HepG2 (cell line): ENCODE results near the gene IMPDH1. TPM values are rescaled to one million over a fixed set of nuclear protein-coding genes. Genes with fewer than 3 reads are reported as not detected.

Experiments used
- ATAC-seq: fragments of 200-7000 bp; cut with Tn5 transposase; 3 replicates; pipeline ENCODE4 v1.9.1; 2020; ENCODE audit warnings: mild to moderate bottlenecking, moderate library complexity
- BruUV-seq: library from RNA; stranded (reverse); fragments of 400-500 nt; replicated peaks from 2 replicates; lab custom pipeline; 2021; lab: Mats Ljungman, UMichigan
- CTCF ChIA-PET: fragments of 300-600 bp; formaldehyde crosslinking; extraction: SDS; loops from one replicate; lab custom pipeline; 2021; ENCODE audit warnings: low total read pairs, inconsistent platforms, low intra/inter-chr PET ratio; lab: Yijun Ruan, JAX
- POLR2A ChIA-PET: fragments of 350-600 bp; sonication (Branson Sonifier 250); formaldehyde crosslinking; loops from one replicate; lab custom pipeline; 2020; ENCODE audit warnings: antibody characterized with exemption, inconsistent platforms; lab: Yijun Ruan, JAX
- DNase-seq: peaks from one replicate; pipeline ENCODE4 v3.0.0-alpha.2; 2015; ENCODE audit warnings: low spot score
- FAIRE-seq: peaks from 3 replicates; lab custom pipeline; 2011; peaks lifted over from hg19 to GRCh38; lab: Jason Lieb, UNC
- H2AFZ ChIP-seq: one replicate; pipeline ENCODE4 v1.6.1; 2011; ENCODE audit warnings: low read length, inconsistent platforms
- H3K27ac ChIP-seq: fragments of 300-600 bp; 3 replicates; pipeline ENCODE4 v1.8.0; 2011; ENCODE audit warnings: mixed run types, mild to moderate bottlenecking, mixed read lengths, low read length, inconsistent platforms; ENCODE audit not compliant: insufficient read depth; ENCODE audit errors: extremely low read length
- H3K27me3 ChIP-seq, 2 experiments: fragments of 200-600 bp in 1 of 2; 2 replicates in 1 of 2; 3 replicates in 1 of 2; pipeline versions ENCODE4 v1.6.0 to v1.8.0; 2011; ENCODE audit warnings: low read length in 2 of 2, mild to moderate bottlenecking in 2 of 2, moderate library complexity in 2 of 2, inconsistent platforms in 1 of 2; ENCODE audit not compliant: insufficient read depth in 2 of 2, control insufficient read depth in 1 of 2
- H3K36me3 ChIP-seq, 2 experiments: fragments of 200-600 bp in 1 of 2; replicated peaks in 1 of 2; 2 replicates in 1 of 2; 3 replicates in 1 of 2; pipeline versions ENCODE4 v1.5.1 to v1.8.0; 2011; ENCODE audit warnings: low read length in 2 of 2, inconsistent platforms in 1 of 2; ENCODE audit not compliant: insufficient read depth in 2 of 2, control insufficient read depth in 1 of 2
- H3K4me1 ChIP-seq: 2 replicates; pipeline ENCODE4 v1.5.1; 2012; ENCODE audit warnings: low read length, inconsistent platforms; ENCODE audit not compliant: insufficient read depth
- H3K4me2 ChIP-seq: 2 replicates; pipeline ENCODE4 v1.6.0; 2011; ENCODE audit warnings: low read depth, low read length, inconsistent platforms
- H3K4me3 ChIP-seq, 3 experiments: fragments of 200-600 bp in 1 of 3; sonication (generic), shearing (Covaris generic) in 1 of 3; replicated peaks in 1 of 3; 2 replicates each; pipeline ENCODE4 v1.5.1; 2011 to 2016; ENCODE audit warnings: low read length in 3 of 3, inconsistent platforms in 2 of 3, low read depth in 2 of 3, mild to moderate bottlenecking in 2 of 3, control low read depth in 1 of 3, mixed read lengths in 1 of 3; ENCODE audit not compliant: insufficient read depth in 1 of 3
- H3K79me2 ChIP-seq: one replicate; pipeline ENCODE4 v1.6.1; 2011; ENCODE audit warnings: low read length, inconsistent platforms; ENCODE audit not compliant: insufficient read depth
- H3K9ac ChIP-seq: 2 replicates; pipeline ENCODE4 v1.6.0; 2011; ENCODE audit warnings: mild to moderate bottlenecking, low read depth, low read length, inconsistent platforms; ENCODE audit not compliant: insufficient read depth
- H3K9me3 ChIP-seq: 2 replicates; pipeline ENCODE4 v1.5.1; 2012; ENCODE audit warnings: mild to moderate bottlenecking, low read length
- H4K20me1 ChIP-seq: 2 replicates; pipeline ENCODE4 v1.6.0; 2011; ENCODE audit warnings: inconsistent platforms, mild to moderate bottlenecking, low read length, moderate library complexity; ENCODE audit not compliant: insufficient read depth
- GMEB2 ChIP-seq: IDR thresholded peaks from 2 replicates; pipeline ENCODE4 v1.6.1; 2016; ENCODE audit warnings: missing biosample characterization, missing genetic modification reagents, low read depth
- HIVEP1 ChIP-seq: sonication (generic); formaldehyde crosslinking; IDR thresholded peaks from 2 replicates; pipeline ENCODE4 v1.4.0; 2020; ENCODE audit warnings: mild to moderate bottlenecking, missing genetic modification reagents
- SIN3B ChIP-seq: fragments of 150-350 bp; IDR thresholded peaks from 2 replicates; pipeline ENCODE4 v1.6.1; 2014; ENCODE audit warnings: low read length
- ZNF407 ChIP-seq: sonication (generic); formaldehyde crosslinking; IDR thresholded peaks from one replicate; pipeline ENCODE4 v1.5.1; 2020; ENCODE audit warnings: mild to moderate bottlenecking, missing genetic modification reagents; ENCODE audit errors: not compliant biosample characterization
- ZNF782 ChIP-seq: sonication (generic); formaldehyde crosslinking; IDR thresholded peaks from 2 replicates; pipeline ENCODE4 v1.4.0; 2020; ENCODE audit warnings: missing genetic modification reagents, mild to moderate bottlenecking, borderline replicate concordance
- WGBS: methylation state at CpG from one replicate; pipeline ENCODE4 v1.1.6; 2017; ENCODE audit warnings: low lambda C conversion rate; 5-methylcytosine and 5-hydroxymethylcytosine counted together
- in situ Hi-C: cut with HindIII; loops from 2 replicates; pipeline ENCODE4 v1.10.0; 2017; ENCODE audit warnings: low pct_unique_long_range_greater_than_20kb; ENCODE audit not compliant: extremely low pct_ligation_motif_present
- intact Hi-C: fragments of 100-400 bp; cut with micrococcal nuclease; formaldehyde crosslinking; loops from one replicate; pipeline ENCODE4 v1.10.0; 2022; ENCODE audit not compliant: unreplicated experiment
- polyA plus RNA-seq, 8 experiments: library from polyadenylated mRNA; depleted of rRNA in 3 of 8; stranded (reverse) in 7 of 8; unstranded in 1 of 8; fragments of >200 nt; fragmentation: Illumina TruSeq in 4 of 8; extraction: Trizol in 4 of 8; gene quantifications; 2 replicates each; pipeline versions ENCODE4 v1.2.1 to v1.2.3, GENCODE V29; 2011 to 2016; ENCODE audit warnings: low read depth in 4 of 8, missing spikeins in 1 of 8, mixed read lengths in 1 of 8; ENCODE audit not compliant: insufficient read depth in 1 of 8
- total RNA-seq, 5 experiments: library from RNA; depleted of rRNA; stranded (reverse); fragments of >200 nt; fragmentation: Illumina TruSeq; extraction: Trizol; gene quantifications; 2 replicates each; pipeline ENCODE4 v1.2.3, GENCODE V29; 2016; ENCODE audit warnings: low read depth in 1 of 5

IMPDH1 gene
- total and polyA plus RNA-seq, 2 of the 13 experiments (the other 11 are each of a cell fraction or from before 2014, with no cell fraction given) = 22.8 to 34.0 TPM

- no TSS peak for BruUV-seq
- CTCF ChIA-PET = no interaction called here
- H3K27ac ChIP-seq = no peak overlapping the region
These were observed 32.6 kb upstream of the IMPDH1 start for GRCh38 chr7:128442356-128442755.

GRCh38 chr7:128437426-128438332 lies 27.9 kb upstream of the IMPDH1 start:
- CTCF ChIA-PET = no interaction called here
- intact Hi-C loops = no loop called here
- no peaks in the 10 kb centered on the region for H3K9me3 ChIP-seq
- TF ChIP-seq HIVEP1 (CRISPR knock-in tag) (no peak), ZNF782 (CRISPR knock-in tag) (no peak), GMEB2 (CRISPR knock-in tag) (no peak), ZNF407 (CRISPR knock-in tag) (no peak)

More at GRCh38 chr7:128442356-128442755, 32.6 kb upstream of the IMPDH1 start:
- no peaks in the 10 kb centered on the region for H3K9me3 ChIP-seq
- no peak overlapping the region for H3K9ac ChIP-seq
- peaks cover 17% of the 10 kb centered on the region for H3K4me1 ChIP-seq
- no peak for FAIRE-seq
- in situ Hi-C loops = loop anchor here (25.0 kb wide), 1 partner anchor 445 kb away; no protein-coding TSS in a partner anchor
- no peaks in the 10 kb centered on the region for H3K36me3 ChIP-seq
- H2AFZ ChIP-seq = no peak overlapping the region
- no peak for ATAC-seq
- no peaks in the 10 kb centered on the region for H3K79me2 ChIP-seq
- H3K4me3 ChIP-seq = no peak overlapping the region
- no peak for TF ChIP-seq SIN3B
- intact Hi-C loops = no loop called here
- peaks cover 0 to 14% of the 10 kb centered on the region in 2 experiments; a peak in 2 of 5 replicates for H3K27me3 ChIP-seq
- H3K4me2 ChIP-seq = no peak overlapping the region
- no peaks in the 10 kb centered on the region for H4K20me1 ChIP-seq
- no peak for DNase-seq
- WGBS = 58% methylated on average over 3 of the region's 3 CpGs
- POLR2A ChIA-PET = interaction anchor here (0.8 kb wide), 1 partner anchor 11 kb away, joined by 3 read pairs; no protein-coding TSS in a partner anchor

More at GRCh38 chr7:128437426-128438332, 27.9 kb upstream of the IMPDH1 start:
- no peaks in the 10 kb centered on the region for H3K27me3 ChIP-seq
- DNase-seq (no peak), FAIRE-seq (no peak), ATAC-seq (no peak)
- H4K20me1 ChIP-seq = no peaks in the 10 kb centered on the region
- WGBS = 78% methylated on average over 8 of the region's 8 CpGs
- H3K4me1 ChIP-seq = peaks cover 36% of the 10 kb centered on the region
- no peak overlapping the region for H3K4me2 ChIP-seq
- in situ Hi-C loops = loop anchor here (25.0 kb wide), 1 partner anchor 450 kb away; no protein-coding TSS in a partner anchor
- no peak overlapping the region for H3K9ac ChIP-seq
- no peaks in the 10 kb centered on the region for H3K79me2 ChIP-seq
- H3K36me3 ChIP-seq = no peaks in the 10 kb centered on the region
- H3K27ac ChIP-seq = no peak overlapping the region
- no peak overlapping the region for H3K4me3 ChIP-seq
- H2AFZ ChIP-seq = no peak overlapping the region
- POLR2A ChIA-PET = interaction anchor here (0.6 to 1.1 kb wide), 2 partner anchors 15 to 16 kb away, joined by 3 read pairs; no protein-coding TSS in a partner anchor
- no TSS peak for BruUV-seq
